Stimulated activated CD4-positive, alpha-beta T cell treated with anti-CD3 and anti-CD28 coated beads, Interleukin-2, amount 100 ng/mL, for 4 hours (primary cell): Measurements from ENCODE around the gene BCL11A.

ENCODE experiments used
- DNase-seq: peaks from one replicate; pipeline ENCODE4 v3.0.0-alpha.2; 2020; ENCODE audit warnings: low read depth

Gene BCL11A

GRCh38 chr2:60461421-60462108, 91.9 kb downstream of the BCL11A start:
- DNase-seq: no peak

GRCh38 chr2:60460577-60461420, 92.7 kb downstream of the BCL11A start:
- DNase-seq: no peak

- no peak for DNase-seq
Observed at GRCh38 chr2:60459851-60460250, 93.6 kb downstream of the BCL11A start.

- no peak for DNase-seq
Observed at GRCh38 chr2:60456115-60456770, 97.2 kb downstream of the BCL11A start.

- no peak for DNase-seq
Observed at GRCh38 chr2:60453872-60454271, 99.6 kb downstream of the BCL11A start.

- DNase-seq: no peak
Observed at GRCh38 chr2:60453301-60453700, 100.2 kb downstream of the BCL11A start.

GRCh38 chr2:60450488-60450887, 103.0 kb downstream of the BCL11A start:
- no peak for DNase-seq

GRCh38 chr2:60447943-60448342, 105.5 kb downstream of the BCL11A start:
- no peak for DNase-seq

- no peak for DNase-seq
Observed at GRCh38 chr2:60446413-60447267, 106.8 kb downstream of the BCL11A start.

GRCh38 chr2:60445684-60446179, 107.7 kb downstream of the BCL11A start:
- no peak for DNase-seq

GRCh38 chr2:60442608-60443007, 110.8 kb downstream of the BCL11A start:
- DNase-seq: no peak

GRCh38 chr2:60441800-60442199, 111.7 kb downstream of the BCL11A start:
- no peak for DNase-seq

- no peak for DNase-seq
Observed at GRCh38 chr2:60440767-60441163, 112.7 kb downstream of the BCL11A start.

- DNase-seq: no peak
Observed at GRCh38 chr2:60440079-60440766, 113.2 kb downstream of the BCL11A start.

- no peak for DNase-seq
Observed at GRCh38 chr2:60439219-60439974, 114.1 kb downstream of the BCL11A start.

GRCh38 chr2:60438653-60439052, 114.8 kb downstream of the BCL11A start:
- no peak for DNase-seq

GRCh38 chr2:60438131-60438530, 115.3 kb downstream of the BCL11A start:
- no peak for DNase-seq

- no peak for DNase-seq
Observed at GRCh38 chr2:60437080-60437696, 116.3 kb downstream of the BCL11A start.

GRCh38 chr2:60433018-60433596, 120.3 kb downstream of the BCL11A start:
- DNase-seq: no peak
